A549 (cell line): ENCODE data around the gene TSC22D2.

Experiments used
- ATOH8 ChIP-seq: fragments of 250-450 bp; sonication (Bioruptor Pico); IDR thresholded peaks from 2 replicates; pipeline ENCODE4 v1.5.0; 2020; ENCODE audit warnings: low read depth, mild to moderate bottlenecking, moderate library complexity
- CEBPB ChIP-seq, 2 experiments: fragments of >200 bp in 1 of 2; sonication (Bioruptor Twin) in 1 of 2; formaldehyde crosslinking in 1 of 2; IDR thresholded peaks; 2 replicates each; pipeline ENCODE4 v1.6.1; 2012 to 2016
- HOXA7 ChIP-seq: fragments of 250-450 bp; sonication (Bioruptor Pico); IDR thresholded peaks from 2 replicates; pipeline ENCODE4 v1.5.0; 2020; ENCODE audit warnings: mild to moderate bottlenecking, moderate library complexity
- POLR2A ChIP-seq: IDR thresholded peaks from 2 replicates; pipeline ENCODE4 v1.6.1; 2012; ENCODE audit warnings: mild to moderate bottlenecking, low read length
- RFX5 ChIP-seq: fragments of 450-650 bp; IDR thresholded peaks from 2 replicates; pipeline ENCODE4 v1.7.1; 2014; ENCODE audit warnings: antibody characterized with exemption, mild to moderate bottlenecking, moderate library complexity
- ZFP36 ChIP-seq: fragments of 450-650 bp; IDR thresholded peaks from 2 replicates; pipeline ENCODE4 v1.6.1; 2014; ENCODE audit warnings: borderline replicate concordance; ENCODE audit not compliant: partially characterized antibody
- ZNF302 ChIP-seq: fragments of 250-450 bp; sonication (Bioruptor Pico); IDR thresholded peaks from 2 replicates; pipeline ENCODE4 v1.9.0; 2021; ENCODE audit warnings: inconsistent platforms, mild to moderate bottlenecking, moderate library complexity
- TF ChIP-seq, protein P1 (sequence below): fragments of >200 bp; sonication (Bioruptor Twin); formaldehyde crosslinking; IDR thresholded peaks from 3 replicates; pipeline ENCODE4 v1.5.1; 2016
- TF ChIP-seq, protein P2 (sequence below): IDR thresholded peaks from 2 replicates; pipeline ENCODE4 v1.6.1; 2012

- TF ChIP-seq, protein P1, sequence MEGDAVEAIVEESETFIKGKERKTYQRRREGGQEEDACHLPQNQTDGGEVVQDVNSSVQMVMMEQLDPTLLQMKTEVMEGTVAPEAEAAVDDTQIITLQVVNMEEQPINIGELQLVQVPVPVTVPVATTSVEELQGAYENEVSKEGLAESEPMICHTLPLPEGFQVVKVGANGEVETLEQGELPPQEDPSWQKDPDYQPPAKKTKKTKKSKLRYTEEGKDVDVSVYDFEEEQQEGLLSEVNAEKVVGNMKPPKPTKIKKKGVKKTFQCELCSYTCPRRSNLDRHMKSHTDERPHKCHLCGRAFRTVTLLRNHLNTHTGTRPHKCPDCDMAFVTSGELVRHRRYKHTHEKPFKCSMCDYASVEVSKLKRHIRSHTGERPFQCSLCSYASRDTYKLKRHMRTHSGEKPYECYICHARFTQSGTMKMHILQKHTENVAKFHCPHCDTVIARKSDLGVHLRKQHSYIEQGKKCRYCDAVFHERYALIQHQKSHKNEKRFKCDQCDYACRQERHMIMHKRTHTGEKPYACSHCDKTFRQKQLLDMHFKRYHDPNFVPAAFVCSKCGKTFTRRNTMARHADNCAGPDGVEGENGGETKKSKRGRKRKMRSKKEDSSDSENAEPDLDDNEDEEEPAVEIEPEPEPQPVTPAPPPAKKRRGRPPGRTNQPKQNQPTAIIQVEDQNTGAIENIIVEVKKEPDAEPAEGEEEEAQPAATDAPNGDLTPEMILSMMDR: no peak
- TF ChIP-seq ZNF302 (CRISPR knock-in tag) (no peak), POLR2A (no peak), ZFP36 (no peak), RFX5 (no peak), HOXA7 (no peak), CEBPB (IDR thresholded peaks at IDR 0.05) (no peak), ATOH8 (CRISPR knock-in tag) (no peak)
- TF ChIP-seq, protein P2, sequence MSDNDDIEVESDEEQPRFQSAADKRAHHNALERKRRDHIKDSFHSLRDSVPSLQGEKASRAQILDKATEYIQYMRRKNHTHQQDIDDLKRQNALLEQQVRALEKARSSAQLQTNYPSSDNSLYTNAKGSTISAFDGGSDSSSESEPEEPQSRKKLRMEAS: no peak
Measured at GRCh38 chr3:150378301-150378748, 29.8 kb upstream of the TSC22D2 start.
